ENCODE results near the gene FAM98A.

Gene FAM98A

DNA sequence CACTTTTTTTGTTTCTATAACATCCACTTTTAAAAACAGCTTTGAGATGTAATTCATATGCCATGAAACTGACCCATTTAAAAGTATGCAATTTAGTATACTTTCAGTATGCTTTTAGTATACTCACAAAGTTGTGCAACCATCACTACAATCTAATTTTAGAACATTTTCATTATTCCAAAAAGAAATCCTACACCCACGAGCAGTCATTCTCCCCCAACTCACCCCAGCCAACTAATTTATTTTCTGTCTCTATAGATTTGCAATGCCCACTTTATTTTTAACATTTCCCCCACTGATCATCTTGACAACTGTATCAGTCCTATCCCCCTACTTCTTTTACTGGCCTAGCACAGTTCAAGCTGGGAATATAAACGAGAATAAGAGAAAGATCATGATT is 39.1 kb downstream of the FAM98A start:
- H3K36me3 ChIP-seq (ENCODE audit: insufficient read depth, low read length) = no peaks in the 10 kb centered on the region
- H3K9ac ChIP-seq (ENCODE audit: low read length) = no peak overlapping the region
- H3K4me3 ChIP-seq (ENCODE audit: low read depth in 1 of 2, low read length in 2 of 2) = no peak overlapping the region

GRCh38 chr2:33559328-33559727 is 39.8 kb downstream of the FAM98A start:
- no peak overlapping the region for H3K9ac ChIP-seq (ENCODE audit: low read length)
- no peaks in the 10 kb centered on the region for H3K4me1 ChIP-seq (ENCODE audit: insufficient read depth, low read length)
- H3K27me3 ChIP-seq (ENCODE audit: control insufficient read depth in 1 of 2, insufficient read depth in 2 of 2, low read length in 2 of 2) = no peaks in the 10 kb centered on the region
- no peak overlapping the region for H3K27ac ChIP-seq (ENCODE audit: low read depth, low read length)
- no peak overlapping the region for H3K4me3 ChIP-seq (ENCODE audit: low read depth in 1 of 2, low read length in 2 of 2)
- H3K36me3 ChIP-seq (ENCODE audit: insufficient read depth, low read length) = no peaks in the 10 kb centered on the region
- H3K9me3 ChIP-seq (ENCODE audit: low read length) = no peaks in the 10 kb centered on the region

More for the DNA sequence above, 39.1 kb downstream of the FAM98A start:
- Histone ChIP-seq H3K4me1 (ENCODE audit: insufficient read depth, low read length) (no peaks in the 10 kb centered on the region), H3K27ac (ENCODE audit: low read depth, low read length) (no peak overlapping the region), H3K9me3 (ENCODE audit: low read length) (no peaks in the 10 kb centered on the region), H3K27me3 (ENCODE audit: control insufficient read depth in 1 of 2, insufficient read depth in 2 of 2, low read length in 2 of 2) (no peaks in the 10 kb centered on the region)

DNA sequence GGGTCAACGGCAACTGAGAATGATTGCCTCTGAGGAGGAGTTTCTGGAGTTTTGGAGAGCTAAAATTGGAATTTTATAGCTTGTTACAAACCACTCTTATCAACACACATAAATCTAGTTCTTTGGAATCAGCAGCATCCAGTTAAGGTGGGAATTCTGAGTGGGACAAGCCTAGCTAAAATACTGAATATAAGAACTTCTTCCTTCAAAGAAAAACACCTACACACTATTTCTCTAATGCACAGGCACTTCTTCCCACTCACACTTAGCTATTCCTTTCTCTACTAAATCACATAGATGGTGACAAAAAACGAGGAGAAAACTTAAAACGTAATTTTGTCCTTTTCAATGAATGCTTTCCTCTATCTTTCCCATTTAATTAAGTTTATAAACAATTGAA is 43.4 kb downstream of the FAM98A start:
- H3K36me3 ChIP-seq (ENCODE audit: insufficient read depth, low read length) = no peaks in the 10 kb centered on the region
- H3K27ac ChIP-seq (ENCODE audit: low read depth, low read length) = no peak overlapping the region
- H3K9ac ChIP-seq (ENCODE audit: low read length) = no peak overlapping the region
- no peaks in the 10 kb centered on the region for H3K4me1 ChIP-seq (ENCODE audit: insufficient read depth, low read length)
- no peaks in the 10 kb centered on the region for H3K27me3 ChIP-seq (ENCODE audit: control insufficient read depth in 1 of 2, insufficient read depth in 2 of 2, low read length in 2 of 2)
- H3K4me3 ChIP-seq (ENCODE audit: low read depth in 1 of 2, low read length in 2 of 2) = no peak overlapping the region
- no peaks in the 10 kb centered on the region for H3K9me3 ChIP-seq (ENCODE audit: low read length)

GRCh38 chr2:33552758-33553461 is 46.2 kb downstream of the FAM98A start:
- H3K9me3 ChIP-seq (ENCODE audit: low read length) = no peaks in the 10 kb centered on the region
- H3K36me3 ChIP-seq (ENCODE audit: insufficient read depth, low read length) = no peaks in the 10 kb centered on the region
- H3K4me1 ChIP-seq (ENCODE audit: insufficient read depth, low read length) = no peaks in the 10 kb centered on the region
- no peaks in the 10 kb centered on the region for H3K27me3 ChIP-seq (ENCODE audit: control insufficient read depth in 1 of 2, insufficient read depth in 2 of 2, low read length in 2 of 2)
- no peak overlapping the region for H3K27ac ChIP-seq (ENCODE audit: low read depth, low read length)
- H3K4me3 ChIP-seq (ENCODE audit: low read depth in 1 of 2, low read length in 2 of 2) = no peak overlapping the region
- no peak overlapping the region for H3K9ac ChIP-seq (ENCODE audit: low read length)

GRCh38 chr2:33550206-33550605 is 48.9 kb downstream of the FAM98A start:
- Histone ChIP-seq H3K36me3 (ENCODE audit: insufficient read depth, low read length) (no peaks in the 10 kb centered on the region), H3K27me3 (ENCODE audit: control insufficient read depth in 1 of 2, insufficient read depth in 2 of 2, low read length in 2 of 2) (no peaks in the 10 kb centered on the region), H3K27ac (ENCODE audit: low read depth, low read length) (no peak overlapping the region), H3K4me3 (ENCODE audit: low read depth in 1 of 2, low read length in 2 of 2) (no peak overlapping the region), H3K4me1 (ENCODE audit: insufficient read depth, low read length) (no peaks in the 10 kb centered on the region), H3K9ac (ENCODE audit: low read length) (no peak overlapping the region), H3K9me3 (ENCODE audit: low read length) (no peaks in the 10 kb centered on the region)

DNA sequence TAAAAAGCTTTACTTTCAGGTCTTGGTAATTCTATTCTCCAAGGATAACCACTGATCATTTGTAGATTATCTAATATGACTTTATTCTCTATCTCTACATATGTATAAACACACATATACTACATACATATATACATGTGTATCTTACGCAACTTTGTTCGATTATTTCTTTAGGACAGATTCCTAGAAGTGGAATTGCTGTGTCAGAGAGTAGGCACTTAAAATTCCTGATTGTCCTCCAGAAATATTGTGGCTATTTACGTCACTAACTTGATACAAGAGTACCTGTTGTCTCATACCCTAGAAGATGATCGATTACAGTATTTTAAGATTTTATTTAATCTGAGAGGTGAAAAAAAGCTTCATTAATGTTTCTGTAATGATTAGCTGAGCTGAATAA is 57.9 kb downstream of the FAM98A start:
- Histone ChIP-seq H3K4me1 (ENCODE audit: insufficient read depth, low read length) (no peaks in the 10 kb centered on the region), H3K9ac (ENCODE audit: low read length) (no peak overlapping the region), H3K9me3 (ENCODE audit: low read length) (no peaks in the 10 kb centered on the region), H3K27me3 (ENCODE audit: control insufficient read depth in 1 of 2, insufficient read depth in 2 of 2, low read length in 2 of 2) (no peaks in the 10 kb centered on the region), H3K4me3 (ENCODE audit: low read depth in 1 of 2, low read length in 2 of 2) (no peak overlapping the region), H3K27ac (ENCODE audit: low read depth, low read length) (no peak overlapping the region), H3K36me3 (ENCODE audit: insufficient read depth, low read length) (no peaks in the 10 kb centered on the region)

- no peaks in the 10 kb centered on the region for H3K4me1 ChIP-seq (ENCODE audit: insufficient read depth, low read length)
- H3K36me3 ChIP-seq (ENCODE audit: insufficient read depth, low read length) = no peaks in the 10 kb centered on the region
- H3K27me3 ChIP-seq (ENCODE audit: control insufficient read depth in 1 of 2, insufficient read depth in 2 of 2, low read length in 2 of 2) = no peaks in the 10 kb centered on the region
- no peak overlapping the region for H3K27ac ChIP-seq (ENCODE audit: low read depth, low read length)
- no peak overlapping the region for H3K9ac ChIP-seq (ENCODE audit: low read length)
- H3K4me3 ChIP-seq (ENCODE audit: low read depth in 1 of 2, low read length in 2 of 2) = no peak overlapping the region
- no peaks in the 10 kb centered on the region for H3K9me3 ChIP-seq (ENCODE audit: low read length)
Measured at GRCh38 chr2:33535421-33535820, 63.7 kb downstream of the FAM98A start.

Measured in muscle layer of colon (tissue), 2 donors.